ENCODE data around the gene GRID1.
"Not testable (repeated sequence)": the region's sequence is repeated elsewhere in the genome, so short reads cannot be mapped to it uniquely, and the experiment has no call there.

Gene GRID1

GRCh38 chr10:86100581-86101061, 266.0 kb downstream of the GRID1 start:
- peak; percentile 57 for DNase-seq

GRCh38 chr10:86099542-86100334, 266.9 kb downstream of the GRID1 start:
- DNase-seq, result no peak

GRCh38 chr10:86098187-86098881, 268.3 kb downstream of the GRID1 start:
- no peak for DNase-seq

GRCh38 chr10:86095061-86095460, 271.5 kb downstream of the GRID1 start:
- not testable (repeated sequence) for DNase-seq

- DNase-seq, result not testable (repeated sequence)
Observed at GRCh38 chr10:86092311-86092710, 274.3 kb downstream of the GRID1 start.

DNA sequence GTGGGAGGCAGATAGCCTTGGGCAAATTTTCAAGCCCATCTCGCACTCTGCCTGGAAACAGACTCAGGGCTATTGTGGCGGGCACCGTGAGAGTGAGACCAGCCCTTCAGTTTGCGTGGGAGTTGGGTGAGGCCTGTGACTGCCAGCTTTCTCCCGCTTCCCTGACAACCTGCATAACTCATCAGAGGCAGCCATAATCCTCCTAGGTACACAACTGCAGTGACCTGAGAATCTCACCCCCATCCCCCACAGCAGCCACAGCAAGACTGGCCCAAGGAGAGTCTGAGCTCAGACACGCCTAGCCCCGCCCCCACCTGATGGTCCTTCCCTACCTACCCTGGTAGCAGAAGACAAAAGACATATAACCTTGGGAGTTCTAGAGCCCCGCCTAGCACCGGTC, 275.4 kb downstream of the GRID1 start:
- DNase-seq, result no peak

- no peak for DNase-seq
Observed at GRCh38 chr10:86090807-86091206, 275.8 kb downstream of the GRID1 start.

DNA sequence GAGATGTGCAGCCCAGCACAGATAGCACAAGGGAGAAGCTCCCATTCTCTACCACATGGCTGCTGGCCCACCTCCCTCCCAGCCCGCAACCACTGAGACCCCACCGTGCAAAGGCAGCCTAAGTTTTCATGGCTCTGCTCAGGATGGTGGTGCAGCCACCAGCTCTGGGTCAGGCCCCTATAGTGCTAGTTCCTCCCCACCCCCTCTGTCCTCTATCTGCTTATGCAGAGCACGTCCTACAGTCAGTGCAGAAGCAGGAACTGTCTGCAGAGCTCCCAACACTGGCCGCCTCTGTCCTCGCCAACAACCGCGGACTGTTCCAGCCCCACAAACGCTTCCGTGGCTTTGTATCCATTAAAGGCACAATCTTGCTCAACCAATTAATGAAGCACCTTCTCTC, 278.9 kb downstream of the GRID1 start:
- DNase-seq, result no peak

DNA sequence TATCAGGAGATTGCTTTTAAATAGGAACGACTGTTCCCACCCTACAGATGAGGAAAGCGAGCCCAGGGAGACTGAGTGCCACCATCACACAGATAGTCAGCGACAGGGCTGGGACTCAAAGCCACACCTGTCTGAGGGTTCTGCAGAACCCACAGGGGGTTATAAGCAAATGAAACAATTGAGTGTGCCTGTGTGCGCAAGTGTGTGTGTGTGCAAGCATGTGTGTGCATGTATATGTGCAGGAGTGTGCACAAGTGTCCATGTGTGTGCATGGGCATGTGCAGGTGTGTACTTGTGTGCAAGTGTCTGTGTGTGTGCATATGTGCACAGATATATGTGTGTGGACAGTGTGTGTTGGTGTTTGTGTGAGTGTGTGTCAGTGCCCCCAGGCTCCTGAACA, 280.2 kb downstream of the GRID1 start:
- DNase-seq, result no peak

- no peak for DNase-seq
Observed at GRCh38 chr10:86085686-86086085, 280.9 kb downstream of the GRID1 start.

DNA sequence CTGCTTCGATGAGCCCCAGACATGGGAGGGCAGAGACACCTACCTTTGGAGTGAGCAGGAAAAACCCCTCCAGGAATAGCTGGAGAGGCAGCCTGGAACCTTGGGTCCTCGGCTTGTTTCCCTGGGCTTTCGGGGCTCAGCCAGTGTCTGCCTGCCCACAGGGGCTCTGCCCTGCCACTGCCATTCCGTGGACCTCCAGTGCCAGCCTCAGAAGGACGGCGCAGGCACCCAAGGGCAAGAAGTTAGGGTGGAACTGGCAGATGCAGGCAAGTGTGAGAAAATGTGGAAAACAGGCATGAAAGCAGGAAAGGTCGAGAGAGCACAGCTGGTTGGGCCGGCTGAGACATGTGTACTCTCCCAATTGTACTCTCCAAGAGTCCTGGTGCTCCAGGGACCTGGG, 281.5 kb downstream of the GRID1 start:
- no peak for DNase-seq

DNA sequence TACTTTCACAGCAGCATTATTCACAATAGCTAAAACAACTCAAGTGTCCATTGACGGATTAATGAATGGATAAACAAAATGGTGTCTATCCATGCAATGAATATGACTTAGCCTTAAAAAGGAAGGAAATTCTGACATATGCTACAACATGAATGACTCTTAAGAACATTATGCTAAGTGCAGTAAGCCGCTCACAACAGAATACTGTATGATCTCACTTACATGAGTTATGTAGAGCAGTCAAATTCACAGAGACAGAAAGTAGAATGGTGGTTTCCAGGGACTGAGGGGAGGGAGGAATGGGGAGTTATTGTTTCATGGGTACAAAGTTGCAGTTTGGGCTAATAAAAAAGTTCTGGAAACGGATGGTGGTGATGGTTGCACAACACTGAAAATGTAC, 282.0 kb downstream of the GRID1 start:
- DNase-seq, result no peak

GRCh38 chr10:86083664-86084175, 282.9 kb downstream of the GRID1 start:
- no peak for DNase-seq

- DNase-seq, result no peak
Observed at GRCh38 chr10:86083206-86083605, 283.4 kb downstream of the GRID1 start.

GRCh38 chr10:86082556-86082955, 284.0 kb downstream of the GRID1 start:
- no peak for DNase-seq

- DNase-seq, result no peak
Observed at GRCh38 chr10:86079088-86079487, 287.5 kb downstream of the GRID1 start.

DNA sequence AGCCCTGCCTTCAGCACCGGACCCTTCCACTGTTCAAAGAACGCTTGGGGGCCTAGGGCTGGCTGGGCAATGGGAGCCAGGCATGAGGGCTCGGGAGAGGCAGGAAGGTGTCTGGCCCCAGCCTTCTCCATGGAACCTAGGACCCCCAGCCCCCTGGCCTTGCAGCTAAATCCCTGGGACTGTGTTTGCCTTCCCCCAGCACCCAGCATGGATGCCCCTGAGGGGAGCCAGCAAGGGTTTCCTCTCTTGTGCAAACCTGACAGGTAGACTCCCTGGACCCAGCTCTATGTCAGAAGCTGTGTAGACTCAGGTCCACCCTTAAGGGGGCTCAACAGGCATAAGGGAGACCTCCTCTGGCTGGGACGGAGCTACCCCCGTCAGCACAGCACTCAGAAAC, 288.0 kb downstream of the GRID1 start:
- no peak for DNase-seq

DNA sequence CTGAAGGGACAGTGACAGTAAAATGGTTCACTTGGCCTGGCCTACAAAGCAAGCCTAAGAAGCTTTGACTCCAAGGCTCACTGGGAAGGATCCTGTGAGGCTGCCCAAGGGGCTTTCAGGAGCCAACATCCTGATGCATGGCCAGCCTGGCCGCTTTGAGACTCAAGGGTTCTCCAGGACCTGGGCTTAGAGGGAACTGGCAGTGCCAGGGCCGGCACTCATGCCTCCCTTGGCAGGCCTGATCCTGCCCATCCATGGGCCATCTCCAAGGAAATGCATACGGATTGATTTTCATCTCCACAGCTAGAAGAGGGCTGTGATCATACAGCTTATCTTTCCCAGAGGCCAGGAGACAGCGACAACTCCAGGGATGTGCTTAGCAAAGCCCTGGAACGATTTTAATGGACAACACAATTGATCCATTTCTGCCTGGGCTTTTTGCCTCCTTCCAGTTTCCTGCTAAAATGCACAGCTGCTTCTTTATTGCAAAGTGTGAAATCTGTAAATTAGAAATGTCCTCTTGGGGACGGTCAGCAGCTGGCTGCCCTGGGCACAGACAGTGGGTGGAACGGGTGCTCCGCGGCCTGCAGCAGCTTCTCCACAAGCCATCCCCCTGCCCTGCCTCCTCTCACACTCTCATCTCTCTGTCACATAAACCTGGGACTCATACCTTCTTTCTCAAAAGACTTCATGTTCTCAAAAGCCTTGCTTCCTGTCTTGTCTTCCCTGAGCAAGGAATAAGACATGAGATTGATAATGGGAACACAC, 288.5 kb downstream of the GRID1 start:
- DNase-seq, result no peak

- DNase-seq, result no peak
Observed at GRCh38 chr10:86077271-86077670, 289.3 kb downstream of the GRID1 start.

DNA sequence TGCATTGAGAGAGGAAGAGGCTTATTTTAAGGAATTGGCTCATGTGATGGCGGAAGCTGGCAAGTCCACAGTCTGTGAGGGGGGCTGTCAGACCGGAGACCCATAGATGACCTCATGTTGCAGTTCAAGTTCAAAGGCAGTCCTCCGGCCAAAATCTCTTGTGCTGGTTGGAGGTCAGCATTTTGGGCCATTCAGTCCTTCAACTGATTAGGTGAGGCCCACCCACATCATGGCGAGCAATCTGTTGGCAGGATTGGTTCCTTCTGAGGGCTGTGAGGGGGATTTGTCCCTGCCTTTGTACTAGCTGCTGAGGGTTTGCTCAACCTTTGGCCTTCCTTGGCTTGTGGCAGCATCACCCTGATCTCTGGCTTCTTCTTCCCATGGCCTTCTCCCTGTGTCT, 290.1 kb downstream of the GRID1 start:
- DNase-seq, result not testable (repeated sequence)

DNA sequence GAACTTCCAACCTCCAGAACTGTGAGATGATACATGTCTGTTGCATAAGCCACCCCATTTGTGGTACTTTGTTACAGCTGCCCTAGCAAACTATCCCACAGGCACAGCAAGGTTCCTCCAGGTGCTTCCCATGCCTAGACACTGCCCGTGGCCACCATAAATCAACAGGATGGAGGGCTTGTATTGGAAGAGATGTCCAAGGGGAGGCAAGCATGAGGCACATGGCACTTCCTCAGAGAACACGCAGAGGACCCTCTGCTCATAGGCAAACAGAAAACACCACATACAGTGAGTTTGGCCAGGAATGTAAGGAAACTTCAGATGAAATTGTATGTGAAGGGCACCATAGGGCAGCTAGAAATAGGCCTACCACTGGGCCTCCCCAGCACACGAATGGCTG, 291.1 kb downstream of the GRID1 start:
- no peak for DNase-seq

GRCh38 chr10:86074294-86074693, 292.3 kb downstream of the GRID1 start:
- DNase-seq, result no peak
